Mucosa of descending colon (tissue), 3 donors: ENCODE measurements around the gene ZBTB18. TPM values are rescaled to one million over a fixed set of nuclear protein-coding genes. Genes with fewer than 3 reads are reported as not detected.
"Not testable (repeated sequence)": the region's sequence is repeated elsewhere in the genome, so short reads cannot be mapped to it uniquely, and the experiment has no call there.

Experiments used
- ATAC-seq: fragments of 200-7000 bp; cut with Tn5 transposase; one replicate; pipeline ENCODE4 v1.9.1; 2020; ENCODE audit warnings: mild to moderate bottlenecking, moderate library complexity
- DNase-seq, 3 donors: peaks; one replicate each; pipeline ENCODE4 v3.0.0-alpha.2; 2020
- H3K36me3 ChIP-seq: fragments of 200-600 bp; one replicate; pipeline ENCODE4 v1.8.0; 2021; ENCODE audit warnings: low read depth, mild to moderate bottlenecking
- H3K4me1 ChIP-seq: fragments of 200-600 bp; one replicate; pipeline ENCODE4 v1.8.0; 2021; ENCODE audit warnings: low read depth, mild to moderate bottlenecking
- H3K4me3 ChIP-seq: fragments of 200-600 bp; one replicate; pipeline ENCODE4 v1.8.0; 2021; ENCODE audit warnings: mild to moderate bottlenecking
- H3K9me3 ChIP-seq: fragments of 200-600 bp; one replicate; pipeline ENCODE4 v1.8.0; 2021; ENCODE audit warnings: mild to moderate bottlenecking
- CTCF ChIP-seq: fragments of 200-600 bp; IDR thresholded peaks from one replicate; pipeline ENCODE4 v1.8.0; 2022; ENCODE audit warnings: antibody characterized with exemption, mild to moderate bottlenecking
- intact Hi-C, 2 donors: fragments of 100-400 bp; cut with DNase I in 1 of 2; cut with micrococcal nuclease in 1 of 2; formaldehyde crosslinking; loops; one replicate each; pipeline versions ENCODE4 v1.11.0 to v1.11.1; 2022; cut with DNase I, micrococcal nuclease
- total RNA-seq, 3 donors: library from RNA; stranded (reverse); fragmentation: NEBNext Ultra II Directional in 2 of 3; extraction: Animal tissue kit (Norgen Biotek cat#: 25700) in 2 of 3; gene quantifications; one replicate each; pipeline versions ENCODE4 v1.2.1 to v1.2.4, GENCODE V29; 2021 to 2023
- donor health status: DM: no; HTN: no; CAD: no; lungs with moderate emphysema.
- donor health status: DM: no; HTN: no; CAD: no.
- donor health status: DM: no; HTN: yes; CAD: no.

The ZBTB18 gene
- total RNA-seq, 3 donors from 2014 or later = 14.8 to 25.2 (median 19.9) TPM

- Histone ChIP-seq H3K36me3 (no peaks in the 10 kb centered on the region), H3K4me3 (no peak overlapping the region), H3K4me1 (no peaks in the 10 kb centered on the region), H3K9me3 (no peaks in the 10 kb centered on the region)
- ATAC-seq = no peak
- DNase-seq = no peak
- TF ChIP-seq CTCF = no peak
- intact Hi-C loops = no loop called here
Observed at GRCh38 chr1:244041466-244042120, 9.5 kb upstream of the ZBTB18 start.

- intact Hi-C loops = no loop called here
- Histone ChIP-seq H3K36me3 (no peaks in the 10 kb centered on the region), H3K4me1 (peaks cover 5% of the 10 kb centered on the region), H3K9me3 (no peaks in the 10 kb centered on the region), H3K4me3 (no peak overlapping the region)
- no peak for TF ChIP-seq CTCF
- DNase-seq (no peak), ATAC-seq (no peak)
Observed at GRCh38 chr1:244042293-244042692, 8.8 kb upstream of the ZBTB18 start.

- no peak for ATAC-seq
- Histone ChIP-seq H3K36me3 (no peaks in the 10 kb centered on the region), H3K4me3 (no peak overlapping the region), H3K4me1 (peaks cover 5% of the 10 kb centered on the region), H3K9me3 (no peaks in the 10 kb centered on the region)
- intact Hi-C loops = no loop called here
- no peak for DNase-seq
- no peak for TF ChIP-seq CTCF
Observed at GRCh38 chr1:244044423-244044822, 6.7 kb upstream of the ZBTB18 start.

GRCh38 chr1:244046254-244046653 lies 4.8 kb upstream of the ZBTB18 start:
- ATAC-seq, intact Hi-C loops, H3K9me3 ChIP-seq, H3K4me3 ChIP-seq, H3K36me3 ChIP-seq, DNase-seq: not testable (repeated sequence)
- H3K4me1 ChIP-seq = peaks cover 15% of the 10 kb centered on the region

GRCh38 chr1:244046907-244047611 lies 4.0 kb upstream of the ZBTB18 start:
- Histone ChIP-seq H3K4me3 (peak overlapping the region; percentile 75), H3K36me3 (no peaks in the 10 kb centered on the region), H3K4me1 (peaks cover 15% of the 10 kb centered on the region), H3K9me3 (no peaks in the 10 kb centered on the region)
- TF ChIP-seq CTCF = no peak
- peak in 1 of 3 donors; percentile 38 for DNase-seq
- intact Hi-C loops = no loop called here
- no peak for ATAC-seq

- H3K4me1 ChIP-seq = peaks cover 15% of the 10 kb centered on the region
- no peaks in the 10 kb centered on the region for H3K36me3 ChIP-seq
- peak in 2 of 3 donors; percentile 80 to 86 for DNase-seq
- peak; percentile 51 for ATAC-seq
- H3K4me3 ChIP-seq = peak overlapping the region; percentile 75
- intact Hi-C loops = no loop called here
- no peak for TF ChIP-seq CTCF
- H3K9me3 ChIP-seq = no peaks in the 10 kb centered on the region
Observed at GRCh38 chr1:244047621-244048255, 3.3 kb upstream of the ZBTB18 start.
